CD4-positive, alpha-beta T cell treated with Interleukin-12 subunit alpha and Interleukin-12 subunit beta, for 1 hour (primary cell): Measurements from ENCODE around the gene OR52L1.
A peak's percentile ranks its signal among the peaks of the same experiment; 100 is the strongest.
"Not testable (repeated sequence)": the region's sequence is repeated elsewhere in the genome, so short reads cannot be mapped to it uniquely, and the experiment has no call there.

Experiments used
- DNase-seq: peaks from one replicate; pipeline ENCODE4 v3.0.0-alpha.2; 2020

OR52L1 gene

GRCh38 chr11:5986885-5987284, at the start of gene OR52L1:
OR52L1 (minus strand) TSS chr11:5986985; CDS start chr11:5986930, 55 bp downstream.
- DNase-seq, result no peak

GRCh38 chr11:6030708-6031405, 44.1 kb upstream of the OR52L1 start, which contains the start of gene OR56A1:
OR56A1 (minus strand) TSS chr11:6030758; CDS start chr11:6027692, 3,066 bp downstream.
- no peak for DNase-seq

GRCh38 chr11:6027501-6027900, 40.7 kb upstream of the OR52L1 start:
- no peak for DNase-seq

GRCh38 chr11:6025056-6025455, 38.3 kb upstream of the OR52L1 start:
- no peak for DNase-seq

- DNase-seq, result peak; percentile 53
These were observed 36.2 kb upstream of the OR52L1 start for GRCh38 chr11:6022956-6023355.

- no peak for DNase-seq
These were observed 26.3 kb upstream of the OR52L1 start for GRCh38 chr11:6013042-6013441.

GRCh38 chr11:6012035-6012668, 25.4 kb upstream of the OR52L1 start:
- DNase-seq, result no peak

GRCh38 chr11:6006846-6007245, 20.1 kb upstream of the OR52L1 start, which contains the start of gene OR56A4:
OR56A4 (minus strand) TSS chr11:6006946; CDS start chr11:6002992, 3,954 bp downstream.
- no peak for DNase-seq

- no peak for DNase-seq
These were observed 19.6 kb upstream of the OR52L1 start for GRCh38 chr11:6006395-6006794.

- DNase-seq, result no peak
These were observed 15.5 kb upstream of the OR52L1 start for GRCh38 chr11:6002202-6002699.

GRCh38 chr11:5994791-5995190, 8.0 kb upstream of the OR52L1 start:
- DNase-seq, result no peak

GRCh38 chr11:5992604-5993251, 5.9 kb upstream of the OR52L1 start:
- no peak for DNase-seq

GRCh38 chr11:5992150-5992549, 5.4 kb upstream of the OR52L1 start:
- DNase-seq, result no peak

- DNase-seq, result no peak
These were observed 2.4 kb upstream of the OR52L1 start for GRCh38 chr11:5989203-5989602.

GRCh38 chr11:5983443-5983842, 3.3 kb downstream of the OR52L1 start:
- DNase-seq, result no peak

- peak; percentile 1 for DNase-seq
These were observed 13.3 kb downstream of the OR52L1 start for GRCh38 chr11:5973530-5973929.

- DNase-seq, result no peak
These were observed 18.4 kb downstream of the OR52L1 start, which contains the start of gene OR56A5 for GRCh38 chr11:5968394-5968793. OR56A5 (minus strand) TSS chr11:5968494; CDS start chr11:5968494, 0 bp downstream.

- no peak for DNase-seq
These were observed 19.1 kb downstream of the OR52L1 start for GRCh38 chr11:5967708-5968107.

- no peak for DNase-seq
These were observed 19.8 kb downstream of the OR52L1 start for GRCh38 chr11:5966958-5967357.

- not testable (repeated sequence) for DNase-seq
These were observed 26.0 kb downstream of the OR52L1 start for GRCh38 chr11:5960704-5961320.

GRCh38 chr11:5955586-5955985, 31.2 kb downstream of the OR52L1 start:
- no peak for DNase-seq

- no peak for DNase-seq
These were observed 44.8 kb downstream of the OR52L1 start, which contains the start of gene OR56A3 for GRCh38 chr11:5941951-5942350. OR56A3 (plus strand) TSS chr11:5942251; CDS start chr11:5947347, 5,096 bp downstream.

- DNase-seq, result no peak
These were observed 46.0 kb downstream of the OR52L1 start for GRCh38 chr11:5940748-5941147.
